ENCODE measurements around the gene NEURL1B. TPM values are rescaled to one million over a fixed set of nuclear protein-coding genes. Genes with fewer than 3 reads are reported as not detected.
A peak's percentile ranks its signal among the peaks of the same experiment; 100 is the strongest.

Gene NEURL1B
- total RNA-seq, 2 donors from 2014 or later: 17.3 to 17.6 TPM

DNA sequence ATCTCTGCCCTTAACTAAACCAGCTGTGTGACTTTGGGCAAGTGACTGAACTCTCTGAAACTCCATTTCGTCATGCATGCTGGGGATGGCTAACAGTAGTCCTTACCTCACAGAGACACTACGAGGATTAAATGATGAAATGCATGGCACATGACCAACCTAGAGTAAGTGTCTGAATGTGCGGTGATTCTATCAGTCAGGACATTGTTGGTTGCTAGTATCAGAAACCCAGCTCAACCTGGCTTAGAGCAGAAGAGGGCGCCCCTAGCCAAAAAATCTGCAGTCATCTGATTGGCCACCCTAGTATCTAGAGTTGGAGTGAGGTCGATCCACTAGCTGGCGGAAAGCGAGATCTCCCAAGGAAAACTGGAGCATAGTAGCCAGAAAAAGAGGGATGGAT, 25.2 kb downstream of the NEURL1B start:
- no peaks in the 10 kb centered on the region for H3K9me3 ChIP-seq
- TF ChIP-seq, protein P1, sequence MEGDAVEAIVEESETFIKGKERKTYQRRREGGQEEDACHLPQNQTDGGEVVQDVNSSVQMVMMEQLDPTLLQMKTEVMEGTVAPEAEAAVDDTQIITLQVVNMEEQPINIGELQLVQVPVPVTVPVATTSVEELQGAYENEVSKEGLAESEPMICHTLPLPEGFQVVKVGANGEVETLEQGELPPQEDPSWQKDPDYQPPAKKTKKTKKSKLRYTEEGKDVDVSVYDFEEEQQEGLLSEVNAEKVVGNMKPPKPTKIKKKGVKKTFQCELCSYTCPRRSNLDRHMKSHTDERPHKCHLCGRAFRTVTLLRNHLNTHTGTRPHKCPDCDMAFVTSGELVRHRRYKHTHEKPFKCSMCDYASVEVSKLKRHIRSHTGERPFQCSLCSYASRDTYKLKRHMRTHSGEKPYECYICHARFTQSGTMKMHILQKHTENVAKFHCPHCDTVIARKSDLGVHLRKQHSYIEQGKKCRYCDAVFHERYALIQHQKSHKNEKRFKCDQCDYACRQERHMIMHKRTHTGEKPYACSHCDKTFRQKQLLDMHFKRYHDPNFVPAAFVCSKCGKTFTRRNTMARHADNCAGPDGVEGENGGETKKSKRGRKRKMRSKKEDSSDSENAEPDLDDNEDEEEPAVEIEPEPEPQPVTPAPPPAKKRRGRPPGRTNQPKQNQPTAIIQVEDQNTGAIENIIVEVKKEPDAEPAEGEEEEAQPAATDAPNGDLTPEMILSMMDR (IDR thresholded peaks at IDR 0.05): no peak
- no peak for DNase-seq (ENCODE audit: low spot score)
- H3K4me1 ChIP-seq (ENCODE audit: control insufficient read depth in 1 of 2, low read depth in 2 of 2): peaks cover 0 to 7% of the 10 kb centered on the region in 2 donors
- ATAC-seq (ENCODE audit: insufficient number of reproducible peaks, low FRiP score, low read depth): peak; percentile 46
- H3K27ac ChIP-seq: no peak overlapping the region
- no peaks in the 10 kb centered on the region for H3K27me3 ChIP-seq (replicated peaks; ENCODE audit: insufficient read depth)
- no peaks in the 10 kb centered on the region for H3K36me3 ChIP-seq
- H3K4me3 ChIP-seq: no peak overlapping the region

DNA sequence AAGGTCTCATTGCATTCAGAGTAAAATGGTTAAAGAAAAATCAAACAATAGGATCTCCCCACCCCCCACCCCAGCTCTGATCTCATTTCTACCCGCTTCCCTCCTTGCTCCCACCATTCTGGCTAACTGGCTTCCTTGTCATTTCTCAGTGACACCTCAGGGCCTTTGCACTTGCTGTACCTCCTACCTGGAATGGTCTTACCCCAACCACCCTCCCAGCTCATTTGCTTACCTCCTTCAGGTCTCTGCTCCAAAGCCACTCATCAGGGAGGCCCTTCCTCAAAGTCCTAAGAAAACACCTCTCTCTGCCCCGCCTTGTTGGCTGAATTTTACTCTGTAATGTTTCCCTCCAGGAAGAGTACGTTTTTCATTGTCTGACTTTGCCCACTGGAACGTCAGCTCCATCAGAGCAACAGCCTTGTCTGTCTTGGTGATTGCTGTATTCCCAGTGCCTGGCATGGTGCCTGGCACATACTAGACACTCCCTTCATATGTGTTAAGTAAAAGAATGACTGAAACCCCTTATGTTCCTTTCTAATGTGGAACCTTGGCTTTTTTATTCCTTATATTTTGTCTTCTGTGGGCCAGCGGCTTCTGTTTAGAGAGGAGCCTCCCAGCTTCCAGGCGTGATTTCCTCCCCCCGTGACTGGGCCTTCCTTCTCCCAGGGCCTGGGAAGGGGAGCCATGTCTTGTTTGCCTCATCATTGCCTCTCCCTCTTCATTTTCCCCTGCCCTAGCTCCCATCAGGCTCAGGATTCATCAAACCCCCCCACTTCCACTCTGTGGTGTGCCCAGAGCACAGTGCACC, 26.9 kb downstream of the NEURL1B start:
- TF ChIP-seq, protein P1 (IDR thresholded peaks at IDR 0.05): no peak
- DNase-seq (ENCODE audit: low spot score): no peak
- Histone ChIP-seq H3K27me3 (replicated peaks; ENCODE audit: insufficient read depth) (no peaks in the 10 kb centered on the region), H3K36me3 (no peaks in the 10 kb centered on the region), H3K27ac (no peak overlapping the region), H3K9me3 (no peaks in the 10 kb centered on the region), H3K4me3 (no peak overlapping the region), H3K4me1 (ENCODE audit: control insufficient read depth in 1 of 2, low read depth in 2 of 2) (peaks cover 0 to 7% of the 10 kb centered on the region in 2 donors)
- no peak for ATAC-seq (ENCODE audit: insufficient number of reproducible peaks, low FRiP score, low read depth)

DNA sequence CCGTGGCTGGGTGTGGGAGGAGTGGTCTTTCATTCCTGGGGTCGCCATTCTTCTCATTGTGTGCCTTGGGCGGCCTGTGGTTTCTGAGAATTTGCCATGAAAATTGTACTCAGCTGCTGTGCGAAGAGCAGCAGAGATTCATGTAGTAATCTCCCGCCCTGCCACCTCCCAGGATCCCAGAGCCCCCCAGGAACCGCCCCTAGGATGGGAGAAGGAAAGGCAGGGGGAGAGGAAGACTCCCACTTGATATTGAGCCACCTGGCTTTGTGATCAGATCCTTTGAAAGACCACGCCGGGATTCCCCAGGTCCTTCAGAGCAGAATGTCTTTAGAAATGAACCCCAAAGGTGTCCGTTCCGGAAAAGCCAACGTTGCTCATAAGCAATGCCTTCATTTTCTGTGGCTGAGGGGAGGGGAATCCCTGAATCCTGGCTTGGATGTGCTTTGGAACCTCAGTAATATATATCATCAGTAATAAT, 27.6 kb downstream of the NEURL1B start:
- Histone ChIP-seq H3K9me3 (no peaks in the 10 kb centered on the region), H3K27ac (no peak overlapping the region), H3K4me1 (ENCODE audit: control insufficient read depth in 1 of 2, low read depth in 2 of 2) (peaks cover 0 to 7% of the 10 kb centered on the region in 2 donors), H3K36me3 (no peaks in the 10 kb centered on the region), H3K4me3 (no peak overlapping the region), H3K27me3 (replicated peaks; ENCODE audit: insufficient read depth) (no peaks in the 10 kb centered on the region)
- TF ChIP-seq, protein P1 (IDR thresholded peaks at IDR 0.05): no peak
- ATAC-seq (ENCODE audit: insufficient number of reproducible peaks, low FRiP score, low read depth) (no peak), DNase-seq (ENCODE audit: low spot score) (no peak)

DNA sequence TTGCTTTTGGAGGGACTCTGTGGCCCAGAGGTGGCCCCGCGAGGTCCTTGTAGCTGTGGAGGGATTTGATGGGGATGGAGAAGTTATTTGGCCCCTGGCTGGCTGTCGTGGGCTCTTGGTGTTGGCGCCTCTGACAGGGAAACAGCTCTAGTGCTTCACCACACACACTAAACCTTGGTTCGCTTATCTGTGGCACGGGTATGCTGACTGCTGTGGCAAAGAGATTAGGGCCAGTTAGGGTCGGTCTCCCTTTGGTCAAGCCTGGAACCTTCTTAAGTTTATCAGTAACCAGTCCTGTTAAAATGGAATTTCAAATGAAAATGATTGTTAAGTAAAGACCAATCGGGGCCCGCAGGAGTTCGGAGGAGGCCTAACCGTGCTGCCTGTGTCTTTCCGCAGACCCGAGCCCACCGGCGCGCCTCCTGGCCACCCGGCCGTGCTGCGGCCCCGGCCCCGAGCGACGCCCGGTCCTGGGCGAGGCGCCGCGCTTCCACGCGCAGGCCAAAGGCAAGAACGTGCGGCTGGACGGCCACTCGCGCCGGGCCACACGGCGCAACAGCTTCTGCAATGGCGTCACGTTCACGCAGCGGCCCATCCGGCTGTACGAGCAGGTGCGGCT, 28.4 kb downstream of the NEURL1B start:
- DNase-seq (ENCODE audit: low spot score): no peak
- ATAC-seq (ENCODE audit: insufficient number of reproducible peaks, low FRiP score, low read depth): no peak
- H3K36me3 ChIP-seq: no peaks in the 10 kb centered on the region
- TF ChIP-seq, protein P1 (IDR thresholded peaks at IDR 0.05): no peak
- H3K4me3 ChIP-seq: no peak overlapping the region
- H3K27ac ChIP-seq: no peak overlapping the region
- H3K4me1 ChIP-seq (ENCODE audit: control insufficient read depth in 1 of 2, low read depth in 2 of 2): peaks cover 0 to 7% of the 10 kb centered on the region in 2 donors
- no peaks in the 10 kb centered on the region for H3K9me3 ChIP-seq
- no peaks in the 10 kb centered on the region for H3K27me3 ChIP-seq (replicated peaks; ENCODE audit: insufficient read depth)

DNA sequence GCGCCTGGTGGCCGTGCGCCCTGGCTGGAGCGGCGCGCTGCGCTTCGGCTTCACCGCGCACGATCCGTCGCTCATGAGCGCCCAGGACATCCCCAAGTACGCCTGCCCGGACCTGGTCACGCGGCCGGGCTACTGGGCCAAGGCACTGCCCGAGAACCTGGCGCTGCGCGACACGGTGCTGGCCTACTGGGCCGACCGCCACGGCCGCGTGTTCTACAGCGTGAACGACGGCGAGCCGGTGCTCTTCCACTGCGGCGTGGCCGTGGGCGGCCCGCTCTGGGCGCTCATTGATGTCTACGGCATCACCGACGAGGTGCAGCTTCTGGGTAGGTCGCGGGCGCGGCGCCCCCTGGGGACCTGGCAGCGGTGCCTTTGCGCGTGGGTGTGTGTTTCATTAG, 28.9 kb downstream of the NEURL1B start:
- DNase-seq (ENCODE audit: low spot score) (no peak), ATAC-seq (ENCODE audit: insufficient number of reproducible peaks, low FRiP score, low read depth) (no peak)
- no peaks in the 10 kb centered on the region for H3K36me3 ChIP-seq
- no peak overlapping the region for H3K27ac ChIP-seq
- TF ChIP-seq, protein P1 (IDR thresholded peaks at IDR 0.05): no peak
- no peaks in the 10 kb centered on the region for H3K27me3 ChIP-seq (replicated peaks; ENCODE audit: insufficient read depth)
- peaks cover 0 to 7% of the 10 kb centered on the region in 2 donors for H3K4me1 ChIP-seq (ENCODE audit: control insufficient read depth in 1 of 2, low read depth in 2 of 2)
- H3K9me3 ChIP-seq: no peaks in the 10 kb centered on the region
- H3K4me3 ChIP-seq: no peak overlapping the region
